Urinary bladder (tissue), 4 donors: ENCODE data around the gene RASAL2. TPM values are rescaled to one million over a fixed set of nuclear protein-coding genes. Genes with fewer than 3 reads are reported as not detected.

ENCODE experiments used
- DNase-seq: peaks from one replicate; pipeline ENCODE4 v3.0.0-alpha.2; 2015; ENCODE audit errors: extremely low spot score
- H3K27ac ChIP-seq: one replicate; pipeline ENCODE4 v1.5.1; 2013; ENCODE audit warnings: low read depth, mild to moderate bottlenecking, moderate library complexity
- H3K36me3 ChIP-seq: one replicate; pipeline ENCODE4 v1.6.1; 2013; ENCODE audit warnings: mild to moderate bottlenecking, moderate library complexity; ENCODE audit not compliant: insufficient read depth
- H3K4me1 ChIP-seq: one replicate; pipeline ENCODE4 v1.6.1; 2013; ENCODE audit warnings: mild to moderate bottlenecking, moderate library complexity; ENCODE audit not compliant: insufficient read depth
- H3K4me3 ChIP-seq: one replicate; pipeline ENCODE4 v1.5.1; 2013; ENCODE audit warnings: low read depth, low read length
- WGBS: extraction: QIAGEN DNeasy Blood & Tissue Kit; methylation state at CpG from one replicate; pipeline ENCODE4 v1.1.7; 2013; 5-methylcytosine and 5-hydroxymethylcytosine counted together
- polyA plus RNA-seq: library from polyadenylated mRNA; stranded (reverse); fragments of 200-250 nt; gene quantifications from one replicate; pipeline ENCODE4 v1.2.3, GENCODE V29; 2013
- total RNA-seq: library from RNA; depleted of rRNA; stranded (reverse); fragments of >200 nt; gene quantifications from one replicate; pipeline ENCODE4 v1.2.3, GENCODE V29; 2014
- donor health status: healthy with polysubstance abuse.
- donor health status: healthy.

The RASAL2 gene
- total and polyA plus RNA-seq, 2 donors = 8.8 to 29.2 TPM

GRCh38 chr1:178488393-178488792 lies 394.5 kb downstream of the RASAL2 start:
- WGBS = 93% methylated on average over 4 of the region's 4 CpGs
- no peak overlapping the region for H3K27ac ChIP-seq
- H3K4me3 ChIP-seq = no peak overlapping the region
- no peak for DNase-seq
- H3K4me1 ChIP-seq = no peaks in the 10 kb centered on the region
- no peaks in the 10 kb centered on the region for H3K36me3 ChIP-seq

DNA sequence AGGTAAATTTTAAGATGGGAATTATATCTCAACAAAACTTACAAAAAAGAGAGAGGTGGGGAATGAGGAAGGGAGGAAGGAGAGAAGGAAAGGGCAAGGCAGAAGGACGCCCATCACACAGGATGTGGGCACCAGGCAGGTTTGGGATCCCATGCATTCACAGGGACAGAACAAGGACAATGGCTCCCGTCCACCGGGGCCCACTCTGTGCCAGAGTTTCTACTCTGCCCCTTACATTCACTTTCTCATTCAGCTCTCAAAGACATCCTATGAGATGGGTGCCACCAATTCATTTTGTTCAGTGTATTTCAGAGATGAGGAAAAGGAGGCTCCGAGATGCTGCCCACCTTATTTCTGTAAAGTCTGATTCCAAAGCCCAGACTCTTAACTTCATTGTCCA lies 395.5 kb downstream of the RASAL2 start:
- Histone ChIP-seq H3K4me3 (no peak overlapping the region), H3K27ac (no peak overlapping the region), H3K36me3 (no peaks in the 10 kb centered on the region), H3K4me1 (no peaks in the 10 kb centered on the region)
- DNase-seq = no peak
- WGBS = 93% methylated on average over 4 of the region's 4 CpGs

- Histone ChIP-seq H3K36me3 (no peaks in the 10 kb centered on the region), H3K27ac (no peak overlapping the region), H3K4me1 (no peaks in the 10 kb centered on the region), H3K4me3 (no peak overlapping the region)
- WGBS = 95% methylated on average over 8 of the region's 8 CpGs
- no peak for DNase-seq
Measured at GRCh38 chr1:178490136-178490535, 396.2 kb downstream of the RASAL2 start.

- no peak for DNase-seq
Measured at GRCh38 chr1:178490967-178491366, 397.1 kb downstream of the RASAL2 start.

GRCh38 chr1:178491721-178492120 lies 397.8 kb downstream of the RASAL2 start:
- DNase-seq = no peak
- Histone ChIP-seq H3K4me3 (no peak overlapping the region), H3K27ac (no peak overlapping the region), H3K4me1 (no peaks in the 10 kb centered on the region), H3K36me3 (no peaks in the 10 kb centered on the region)
- WGBS = 93% methylated on average over 4 of the region's 4 CpGs

More at GRCh38 chr1:178490967-178491366, 397.1 kb downstream of the RASAL2 start:
- H3K4me3 ChIP-seq = no peak overlapping the region
- 88% methylated on average over 9 of the region's 9 CpGs for WGBS
- H3K36me3 ChIP-seq = no peaks in the 10 kb centered on the region
- H3K4me1 ChIP-seq = no peaks in the 10 kb centered on the region
- no peak overlapping the region for H3K27ac ChIP-seq

GRCh38 chr1:178492341-178492740 lies 398.4 kb downstream of the RASAL2 start:
- 80% methylated on average over 11 of the region's 11 CpGs for WGBS
- no peak for DNase-seq
- Histone ChIP-seq H3K27ac (no peak overlapping the region), H3K4me1 (no peaks in the 10 kb centered on the region), H3K36me3 (no peaks in the 10 kb centered on the region), H3K4me3 (no peak overlapping the region)

- Histone ChIP-seq H3K4me1 (no peaks in the 10 kb centered on the region), H3K36me3 (no peaks in the 10 kb centered on the region), H3K4me3 (no peak overlapping the region), H3K27ac (no peak overlapping the region)
- WGBS = 94% methylated on average over 16 of the region's 16 CpGs
- no peak for DNase-seq
Measured at GRCh38 chr1:178493301-178493741, 399.4 kb downstream of the RASAL2 start.

DNA sequence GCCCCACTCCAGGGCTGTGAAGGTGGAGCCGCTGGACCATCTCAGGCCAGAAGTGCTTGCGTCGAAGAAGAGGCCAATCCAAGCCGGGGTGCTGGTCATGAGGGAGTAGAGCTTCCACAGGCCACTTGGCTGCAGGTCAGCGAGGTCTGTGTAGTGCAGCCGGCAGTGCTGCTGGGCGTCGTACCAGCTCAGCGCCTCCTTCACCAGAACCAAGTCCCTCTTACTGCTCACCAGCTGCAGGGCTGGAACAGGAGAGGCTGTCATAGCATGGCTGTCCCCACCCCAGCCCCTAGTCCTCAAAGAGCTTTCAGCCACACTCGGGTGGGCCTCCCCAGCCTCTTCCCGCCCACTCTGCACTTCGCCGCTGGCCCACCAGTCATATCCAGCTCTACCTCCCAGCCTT lies 400.7 kb downstream of the RASAL2 start:
- no peak for DNase-seq

DNA sequence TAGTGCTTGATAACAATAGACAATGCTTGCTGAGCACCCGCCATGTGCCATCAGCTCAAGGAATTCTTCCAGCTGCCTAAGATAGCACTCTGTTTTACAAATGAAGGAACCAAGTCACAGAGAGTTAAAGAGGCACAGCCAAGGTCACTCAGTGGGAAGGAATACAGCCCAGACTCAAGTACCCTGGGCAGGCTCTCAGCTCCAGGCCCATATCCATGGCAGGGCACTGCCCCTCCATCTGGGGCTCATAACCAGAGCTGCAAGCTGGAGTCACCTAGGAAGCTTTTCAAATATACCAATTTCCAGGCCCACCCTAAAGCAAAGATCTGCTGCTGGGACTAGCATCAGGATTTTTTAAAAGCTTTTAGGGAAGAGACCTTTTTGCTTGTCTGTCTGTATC lies 401.3 kb downstream of the RASAL2 start:
- no peak for DNase-seq
- Histone ChIP-seq H3K4me3 (no peak overlapping the region), H3K36me3 (no peaks in the 10 kb centered on the region), H3K27ac (no peak overlapping the region), H3K4me1 (no peaks in the 10 kb centered on the region)
- WGBS = 100% methylated on average over 1 of the region's 1 CpG

More for the DNA sequence above, 400.7 kb downstream of the RASAL2 start:
- 95% methylated on average over 13 of the region's 13 CpGs for WGBS
- Histone ChIP-seq H3K4me3 (no peak overlapping the region), H3K27ac (no peak overlapping the region), H3K36me3 (no peaks in the 10 kb centered on the region), H3K4me1 (no peaks in the 10 kb centered on the region)

DNA sequence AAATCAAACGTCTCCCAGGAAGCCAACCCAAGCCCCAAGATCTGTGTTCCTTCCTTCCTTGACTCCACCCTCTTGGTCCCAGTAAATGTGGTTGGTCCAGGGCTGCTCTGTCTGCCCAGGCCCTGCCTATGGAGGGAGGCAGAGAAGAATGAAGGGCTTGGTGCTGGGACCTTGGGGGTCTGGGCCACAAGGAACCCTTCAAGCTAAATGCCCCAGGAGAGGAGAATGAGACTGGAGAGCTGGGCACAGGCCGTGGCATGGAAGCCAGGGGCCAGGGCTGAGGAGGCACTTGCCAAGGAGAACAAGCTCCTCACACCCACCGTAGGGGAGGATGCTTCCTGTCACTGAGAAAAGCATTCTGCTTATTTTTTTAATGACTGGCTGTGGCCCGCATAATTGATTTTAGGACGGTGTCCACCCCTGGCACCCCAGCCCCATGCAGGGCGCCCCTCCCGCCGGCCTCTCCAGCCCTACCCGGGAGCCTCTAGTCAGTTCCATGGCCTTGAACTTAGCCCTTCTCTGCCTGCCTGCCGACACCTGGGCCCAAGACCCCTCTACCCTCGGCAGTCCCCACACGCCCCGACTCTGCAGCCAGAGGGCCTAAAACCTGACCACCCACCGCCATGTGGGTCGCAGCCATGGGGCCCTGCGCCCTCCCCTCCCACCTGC lies 402.0 kb downstream of the RASAL2 start:
- 93% methylated on average over 16 of the region's 16 CpGs for WGBS
- DNase-seq = no peak
- H3K27ac ChIP-seq = no peak overlapping the region
- no peaks in the 10 kb centered on the region for H3K36me3 ChIP-seq
- H3K4me3 ChIP-seq = no peak overlapping the region
- H3K4me1 ChIP-seq = no peaks in the 10 kb centered on the region

DNA sequence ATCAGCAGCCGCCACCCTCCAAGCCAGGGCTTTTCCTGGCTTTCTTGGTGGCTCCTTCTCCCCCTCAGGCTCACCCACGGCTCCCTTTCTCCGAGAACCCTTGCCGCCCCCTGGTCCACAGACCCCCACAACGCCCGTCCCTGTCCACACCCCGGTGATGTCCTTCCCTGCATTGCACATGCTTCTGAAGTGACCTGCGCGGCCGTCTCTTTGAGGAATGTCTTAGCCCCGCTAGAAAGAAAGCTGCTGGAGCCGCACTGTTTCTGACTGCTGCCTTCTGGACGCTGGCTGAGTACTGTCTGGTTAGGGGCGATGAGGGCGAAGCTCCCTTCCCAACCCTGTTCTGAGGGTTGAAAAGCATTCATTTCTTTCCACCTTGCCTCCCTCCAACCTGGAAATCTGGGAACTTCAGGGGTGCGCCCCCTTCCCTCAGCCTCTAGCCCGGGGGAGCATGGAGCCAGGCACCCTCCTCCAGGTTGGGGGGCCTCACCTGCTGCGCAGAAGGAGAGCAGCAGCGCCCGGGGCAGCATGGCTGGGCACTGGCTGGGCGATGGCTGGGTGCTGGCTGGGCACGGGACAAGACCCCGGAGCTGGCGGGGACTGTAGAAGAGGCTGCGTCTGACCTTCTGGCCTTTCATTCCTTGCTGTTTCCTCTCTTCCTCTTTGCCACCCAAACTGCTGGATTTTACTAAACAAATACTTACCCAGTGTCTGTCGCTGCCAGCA lies 402.7 kb downstream of the RASAL2 start, which contains the start of gene CLEC20A:
Gene CLEC20A (minus strand): TSS at position 555 of the 726 bp plus-strand sequence. CDS start 25 bp downstream, at position 530.
- H3K4me3 ChIP-seq = no peak within 1 kb of the TSS
- H3K4me1 ChIP-seq = no peaks in the 10 kb centered on the region
- DNase-seq = no peak
- H3K27ac ChIP-seq = no peak within 1 kb of the TSS
- WGBS = 95% methylated on average over 26 of the region's 26 CpGs
- no peaks in the 10 kb centered on the region for H3K36me3 ChIP-seq

- H3K36me3 ChIP-seq = no peaks in the 10 kb centered on the region
- DNase-seq = no peak
- no peak overlapping the region for H3K27ac ChIP-seq
- WGBS = 94% methylated on average over 7 of the region's 7 CpGs
- no peak overlapping the region for H3K4me3 ChIP-seq
- no peaks in the 10 kb centered on the region for H3K4me1 ChIP-seq
Measured at GRCh38 chr1:178497903-178498478, 404.1 kb downstream of the RASAL2 start.

GRCh38 chr1:178498896-178499675 lies 405.2 kb downstream of the RASAL2 start:
- WGBS = 92% methylated on average over 16 of the region's 16 CpGs
- H3K36me3 ChIP-seq = no peaks in the 10 kb centered on the region
- DNase-seq = no peak
- H3K4me3 ChIP-seq = no peak overlapping the region
- no peaks in the 10 kb centered on the region for H3K4me1 ChIP-seq
- no peak overlapping the region for H3K27ac ChIP-seq
